HepG2 (cell line): ENCODE data around the gene POP7.

Experiments used
- CREM ChIP-seq, 2 experiments: sonication (generic) in 1 of 2; formaldehyde crosslinking in 1 of 2; IDR thresholded peaks; 2 replicates each; pipeline versions ENCODE4 v1.4.0 to v1.6.1; 2016 to 2020; ENCODE audit warnings: antibody characterized with exemption in 1 of 2, mild to moderate bottlenecking in 1 of 2, missing genetic modification reagents in 1 of 2
- MTF2 ChIP-seq: sonication (generic); formaldehyde crosslinking; IDR thresholded peaks from 2 replicates; pipeline ENCODE4 v1.5.0; 2020; ENCODE audit warnings: missing genetic modification reagents, borderline replicate concordance
- XBP1 ChIP-seq: sonication (generic); formaldehyde crosslinking; IDR thresholded peaks from 2 replicates; pipeline ENCODE4 v1.5.0; 2020; ENCODE audit warnings: missing genetic modification reagents
- ZSCAN29 ChIP-seq: sonication (generic); formaldehyde crosslinking; conservative IDR thresholded peaks from 2 replicates; pipeline ENCODE4 v1.4.0; 2020; ENCODE audit warnings: mild to moderate bottlenecking, missing genetic modification reagents
- TF ChIP-seq, protein P1 (sequence below): conservative IDR thresholded peaks from 2 replicates; pipeline ENCODE4 v1.6.1; 2018; ENCODE audit warnings: missing genetic modification reagents
- TF ChIP-seq, protein P2 (sequence below): sonication (generic); formaldehyde crosslinking; IDR thresholded peaks from 2 replicates; pipeline ENCODE4 v1.8.1; 2023; ENCODE audit warnings: missing genetic modification reagents, mild to moderate bottlenecking, borderline replicate concordance

DNA sequence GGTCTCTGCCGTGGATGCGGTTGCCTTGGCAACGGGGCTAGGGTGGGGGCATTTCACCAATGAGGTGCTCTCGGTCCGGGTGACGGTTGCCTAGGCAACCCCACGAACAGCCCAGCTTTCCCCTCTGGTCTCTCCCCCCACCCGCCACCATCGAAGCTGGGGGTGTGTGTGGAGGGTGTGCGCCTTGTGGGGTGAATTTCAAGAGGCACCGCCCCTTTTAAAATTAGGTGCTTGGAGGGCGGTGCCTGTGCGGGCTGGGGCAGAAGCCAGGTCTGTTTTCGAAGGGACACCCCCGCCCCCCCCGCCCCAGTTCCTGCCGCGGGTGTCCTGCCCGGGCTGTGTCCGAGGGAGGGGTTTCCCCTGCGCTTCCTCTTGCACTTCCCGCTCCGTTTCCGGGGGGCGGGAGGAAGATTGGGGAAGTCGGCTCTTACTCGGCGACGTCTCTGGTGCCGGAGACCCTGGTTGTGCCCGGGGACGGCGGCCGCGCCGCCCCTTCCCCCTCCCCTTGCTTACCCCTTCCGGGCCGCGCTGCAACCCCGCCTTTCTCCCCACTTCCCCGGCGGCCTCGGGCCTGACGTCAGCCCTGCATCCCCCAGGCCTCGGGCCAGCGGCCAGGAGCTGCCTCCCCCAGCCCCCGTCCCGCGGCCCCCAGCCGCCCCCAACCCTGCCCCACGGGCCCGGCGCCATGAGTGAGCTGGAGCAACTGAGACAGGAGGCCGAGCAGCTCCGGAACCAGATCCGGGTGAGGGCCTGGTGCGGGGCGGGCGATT, 30.2 kb upstream of the POP7 start:
- TF ChIP-seq XBP1 (CRISPR knock-in tag) (no peak), CREM (IDR thresholded peaks at IDR 0.05) (no peak), CREM (CRISPR knock-in tag; IDR thresholded peaks at IDR 0.05) (no peak), ZSCAN29 (CRISPR knock-in tag) (no peak), MTF2 (CRISPR knock-in tag) (no peak)
- TF ChIP-seq, protein P1, sequence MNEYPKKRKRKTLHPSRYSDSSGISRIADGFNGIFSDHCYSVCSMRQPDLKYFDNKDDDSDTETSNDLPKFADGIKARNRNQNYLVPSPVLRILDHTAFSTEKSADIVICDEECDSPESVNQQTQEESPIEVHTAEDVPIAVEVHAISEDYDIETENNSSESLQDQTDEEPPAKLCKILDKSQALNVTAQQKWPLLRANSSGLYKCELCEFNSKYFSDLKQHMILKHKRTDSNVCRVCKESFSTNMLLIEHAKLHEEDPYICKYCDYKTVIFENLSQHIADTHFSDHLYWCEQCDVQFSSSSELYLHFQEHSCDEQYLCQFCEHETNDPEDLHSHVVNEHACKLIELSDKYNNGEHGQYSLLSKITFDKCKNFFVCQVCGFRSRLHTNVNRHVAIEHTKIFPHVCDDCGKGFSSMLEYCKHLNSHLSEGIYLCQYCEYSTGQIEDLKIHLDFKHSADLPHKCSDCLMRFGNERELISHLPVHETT (CRISPR knock-in tag), result no peak
- TF ChIP-seq, protein P2, sequence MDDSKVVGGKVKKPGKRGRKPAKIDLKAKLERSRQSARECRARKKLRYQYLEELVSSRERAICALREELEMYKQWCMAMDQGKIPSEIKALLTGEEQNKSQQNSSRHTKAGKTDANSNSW (CRISPR knock-in tag), result no peak
